Vagina (tissue), 2 donors: ENCODE results near the gene COL23A1. TPM values are rescaled to one million over a fixed set of nuclear protein-coding genes. Genes with fewer than 3 reads are reported as not detected.

Experiments used
- DNase-seq, 2 donors: peaks; one replicate each; pipeline ENCODE4 v3.0.0-alpha.2; 2017; ENCODE audit errors: extremely low spot score in 2 of 2
- H3K27ac ChIP-seq: fragments of 200-600 bp; sonication (generic); one replicate; pipeline ENCODE4 v1.5.1; 2019
- H3K27me3 ChIP-seq: fragments of 200-600 bp; sonication (generic); one replicate; pipeline ENCODE4 v1.5.1; 2019
- H3K36me3 ChIP-seq, 2 donors: fragments of 200-600 bp; sonication (generic); one replicate each; pipeline ENCODE4 v1.5.1; 2017 to 2019
- H3K4me1 ChIP-seq: fragments of 200-600 bp; sonication (generic); one replicate; pipeline ENCODE4 v1.5.1; 2019
- H3K4me3 ChIP-seq, 2 donors: fragments of 200-600 bp; sonication (generic); 1 replicate in 1 of 2; 2 replicates in 1 of 2; pipeline ENCODE4 v1.5.1; 2016 to 2019
- H3K9me3 ChIP-seq: fragments of 200-600 bp; sonication (generic); one replicate; pipeline ENCODE4 v1.5.1; 2019
- POLR2A ChIP-seq, 2 donors: fragments of 450-650 bp; IDR thresholded peaks; one replicate each; pipeline ENCODE4 v1.6.1; 2017; ENCODE audit warnings: antibody characterized with exemption in 2 of 2, mild to moderate bottlenecking in 2 of 2, moderate library complexity in 2 of 2
- POLR2AphosphoS5 ChIP-seq, 2 donors: sonication (generic); formaldehyde crosslinking; IDR thresholded peaks; one replicate each; pipeline ENCODE4 v1.9.0; 2017; ENCODE audit warnings: antibody characterized with exemption in 2 of 2, mild to moderate bottlenecking in 2 of 2, low read depth in 1 of 2; ENCODE audit not compliant: insufficient read depth in 1 of 2
- intact Hi-C: fragments of 100-400 bp; cut with DNase I; formaldehyde crosslinking; loops from one replicate; pipeline ENCODE4 v1.15.1; 2023
- total RNA-seq: library from RNA; depleted of rRNA; stranded (reverse); fragments of >200 nt; gene quantifications from one replicate; pipeline ENCODE4 v1.2.3, GENCODE V29; 2016
- TF ChIP-seq, protein P1 (sequence below), 3 experiments: fragments of 450-650 bp in 2 of 3; fragments of 200-600 bp in 1 of 3; sonication (generic) in 1 of 3; IDR thresholded peaks; one replicate each; pipeline ENCODE4 v1.5.1; 2017 to 2019; ENCODE audit warnings: antibody characterized with exemption in 3 of 3, mild to moderate bottlenecking in 2 of 3, moderate library complexity in 2 of 3

The COL23A1 gene
- total RNA-seq, 1 donor from 2014 or later, result 3.7 TPM

DNA sequence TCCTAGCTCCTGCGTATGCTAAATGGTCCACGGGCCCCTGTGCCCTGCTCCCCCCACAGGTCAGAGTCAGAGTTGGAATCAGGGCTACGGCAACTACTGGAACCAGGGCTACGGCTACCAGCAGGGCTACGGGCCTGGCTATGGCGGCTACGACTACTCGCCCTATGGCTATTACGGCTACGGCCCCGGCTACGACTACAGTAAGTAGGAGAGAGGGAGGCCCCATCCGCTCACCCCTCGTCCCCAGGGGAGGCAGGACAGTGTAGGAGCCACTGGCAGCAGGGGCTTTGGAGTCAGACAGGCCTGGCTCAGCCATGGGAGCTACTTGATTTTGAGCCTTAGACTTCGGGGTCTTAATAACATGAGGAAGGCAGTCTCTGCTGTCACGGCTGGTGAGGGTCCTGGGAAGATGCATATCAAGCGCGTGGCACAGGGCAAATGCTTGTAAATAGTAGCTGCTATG lies 380.1 kb downstream of the COL23A1 start:
- no peak for DNase-seq
- Histone ChIP-seq H3K4me3 (no peak overlapping the region), H3K36me3 (peaks cover 4 to 86% of the 10 kb centered on the region in 2 donors), H3K9me3 (no peaks in the 10 kb centered on the region), H3K27me3 (no peaks in the 10 kb centered on the region), H3K27ac (no peak overlapping the region), H3K4me1 (peaks cover 38% of the 10 kb centered on the region)
- intact Hi-C loops, result no loop called here
- TF ChIP-seq, protein P1, sequence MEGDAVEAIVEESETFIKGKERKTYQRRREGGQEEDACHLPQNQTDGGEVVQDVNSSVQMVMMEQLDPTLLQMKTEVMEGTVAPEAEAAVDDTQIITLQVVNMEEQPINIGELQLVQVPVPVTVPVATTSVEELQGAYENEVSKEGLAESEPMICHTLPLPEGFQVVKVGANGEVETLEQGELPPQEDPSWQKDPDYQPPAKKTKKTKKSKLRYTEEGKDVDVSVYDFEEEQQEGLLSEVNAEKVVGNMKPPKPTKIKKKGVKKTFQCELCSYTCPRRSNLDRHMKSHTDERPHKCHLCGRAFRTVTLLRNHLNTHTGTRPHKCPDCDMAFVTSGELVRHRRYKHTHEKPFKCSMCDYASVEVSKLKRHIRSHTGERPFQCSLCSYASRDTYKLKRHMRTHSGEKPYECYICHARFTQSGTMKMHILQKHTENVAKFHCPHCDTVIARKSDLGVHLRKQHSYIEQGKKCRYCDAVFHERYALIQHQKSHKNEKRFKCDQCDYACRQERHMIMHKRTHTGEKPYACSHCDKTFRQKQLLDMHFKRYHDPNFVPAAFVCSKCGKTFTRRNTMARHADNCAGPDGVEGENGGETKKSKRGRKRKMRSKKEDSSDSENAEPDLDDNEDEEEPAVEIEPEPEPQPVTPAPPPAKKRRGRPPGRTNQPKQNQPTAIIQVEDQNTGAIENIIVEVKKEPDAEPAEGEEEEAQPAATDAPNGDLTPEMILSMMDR (IDR thresholded peaks at IDR 0.05), result no peak
- TF ChIP-seq POLR2AphosphoS5 (IDR thresholded peaks at IDR 0.05; ENCODE audit: insufficient read depth in 1 of 2, low read depth in 1 of 2) (no peak), POLR2A (IDR thresholded peaks at IDR 0.05) (no peak)

DNA sequence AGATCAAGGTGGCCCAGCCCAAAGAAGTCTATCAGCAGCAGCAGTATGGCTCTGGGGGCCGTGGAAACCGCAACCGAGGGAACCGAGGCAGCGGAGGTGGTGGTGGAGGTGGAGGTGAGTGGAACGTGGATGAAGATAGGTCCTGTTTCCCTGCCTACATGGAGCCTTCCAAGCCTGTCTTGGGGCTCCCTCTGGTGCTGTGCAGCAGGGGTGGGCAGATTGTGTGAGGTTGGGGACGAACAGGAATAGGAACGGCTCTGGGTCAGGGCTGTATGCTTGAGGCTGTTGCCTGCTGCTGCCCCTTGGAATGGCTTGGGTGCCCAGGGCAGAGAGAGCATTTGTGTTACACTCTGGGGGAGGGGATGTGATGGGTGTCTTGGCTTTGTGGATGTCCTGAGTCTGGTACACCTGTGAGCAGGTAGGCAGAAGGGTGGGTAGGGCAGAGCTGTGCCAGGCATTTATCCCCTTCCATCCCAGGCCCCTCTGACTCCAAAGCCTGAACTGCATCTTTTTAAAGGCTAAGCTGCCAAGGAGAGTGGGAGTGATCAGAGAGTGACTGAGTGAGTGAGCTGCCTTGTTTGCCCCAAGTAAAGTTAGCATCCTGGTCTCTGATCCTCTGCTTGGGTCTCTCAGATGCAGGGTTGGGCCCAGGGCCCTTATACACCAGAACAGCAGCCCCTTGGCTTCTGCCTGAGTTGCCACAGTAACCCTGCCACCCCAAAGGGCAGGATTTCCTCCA lies 380.7 kb downstream of the COL23A1 start:
- H3K4me1 ChIP-seq, result peaks cover 34% of the 10 kb centered on the region
- peaks cover 4 to 81% of the 10 kb centered on the region in 2 donors for H3K36me3 ChIP-seq
- intact Hi-C loops, result no loop called here

GRCh38 chr5:178208540-178209227 lies 381.5 kb downstream of the COL23A1 start:
- no peak for DNase-seq

More for the DNA sequence above, 380.7 kb downstream of the COL23A1 start:
- TF ChIP-seq, protein P1 (IDR thresholded peaks at IDR 0.05), result no peak
- TF ChIP-seq POLR2A (IDR thresholded peaks at IDR 0.05) (no peak), POLR2AphosphoS5 (IDR thresholded peaks at IDR 0.05; ENCODE audit: insufficient read depth in 1 of 2, low read depth in 1 of 2) (no peak)
- no peak overlapping the region for H3K4me3 ChIP-seq
- no peak for DNase-seq
- no peaks in the 10 kb centered on the region for H3K9me3 ChIP-seq
- no peaks in the 10 kb centered on the region for H3K27me3 ChIP-seq
- H3K27ac ChIP-seq, result no peak overlapping the region

GRCh38 chr5:178207917-178208280 lies 382.3 kb downstream of the COL23A1 start:
- Histone ChIP-seq H3K4me1 (peaks cover 39% of the 10 kb centered on the region), H3K36me3 (peaks cover 4 to 66% of the 10 kb centered on the region in 2 donors), H3K27ac (no peak overlapping the region), H3K27me3 (no peaks in the 10 kb centered on the region), H3K9me3 (no peaks in the 10 kb centered on the region), H3K4me3 (no peak overlapping the region)
- no peak for TF ChIP-seq POLR2AphosphoS5 (IDR thresholded peaks at IDR 0.05; ENCODE audit: insufficient read depth in 1 of 2, low read depth in 1 of 2)
- intact Hi-C loops, result no loop called here
- no peak for DNase-seq

More at GRCh38 chr5:178208540-178209227, 381.5 kb downstream of the COL23A1 start:
- no peak overlapping the region for H3K27ac ChIP-seq
- peaks cover 4 to 73% of the 10 kb centered on the region in 2 donors for H3K36me3 ChIP-seq
- intact Hi-C loops, result no loop called here
- H3K9me3 ChIP-seq, result no peaks in the 10 kb centered on the region
- no peak overlapping the region for H3K4me3 ChIP-seq
- no peaks in the 10 kb centered on the region for H3K27me3 ChIP-seq
- H3K4me1 ChIP-seq, result peaks cover 37% of the 10 kb centered on the region
- no peak for TF ChIP-seq POLR2AphosphoS5 (IDR thresholded peaks at IDR 0.05; ENCODE audit: insufficient read depth in 1 of 2, low read depth in 1 of 2)
- TF ChIP-seq, protein P1 (IDR thresholded peaks at IDR 0.05), result no peak
- no peak for TF ChIP-seq POLR2A (IDR thresholded peaks at IDR 0.05)

DNA sequence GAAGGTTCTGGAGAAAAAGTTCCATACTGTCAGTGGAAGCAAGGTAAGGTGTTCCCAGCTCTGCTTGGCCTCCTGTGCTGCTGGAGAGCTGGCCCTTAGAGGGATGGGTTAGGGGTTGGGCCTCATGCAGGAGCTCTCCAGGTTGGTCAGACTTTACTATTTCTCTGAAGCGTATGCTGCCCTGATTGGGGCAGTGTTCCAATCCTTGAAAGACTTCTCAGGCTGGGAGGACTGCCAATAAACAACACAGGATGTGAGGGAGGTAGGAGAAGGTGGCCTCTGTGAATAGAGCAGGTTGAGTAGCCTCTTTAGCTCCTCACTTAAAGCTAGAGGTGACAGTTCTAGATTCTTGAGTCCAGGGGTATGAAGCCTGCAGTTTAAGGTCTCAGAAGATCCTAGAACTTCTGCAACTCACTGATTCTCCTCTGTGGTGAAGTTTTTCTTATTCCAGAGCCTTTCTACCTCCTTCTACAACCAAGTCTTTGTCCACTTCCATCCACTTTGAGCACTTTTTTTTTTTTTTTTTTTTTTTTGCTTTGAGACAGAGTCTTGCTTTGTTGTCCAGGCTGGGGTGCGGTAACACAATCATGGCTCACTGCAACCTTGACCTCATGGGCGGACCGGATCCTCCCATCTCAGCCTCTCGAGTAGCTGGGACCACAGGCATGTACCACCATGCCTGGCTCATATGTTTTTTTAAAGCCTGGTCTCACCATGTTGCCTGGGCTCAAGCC lies 382.8 kb downstream of the COL23A1 start:
- DNase-seq, result no peak

More for the DNA sequence above, 382.8 kb downstream of the COL23A1 start:
- Histone ChIP-seq H3K4me3 (no peak overlapping the region), H3K9me3 (no peaks in the 10 kb centered on the region), H3K4me1 (peaks cover 39% of the 10 kb centered on the region), H3K27ac (peak overlapping the region; percentile 77), H3K27me3 (no peaks in the 10 kb centered on the region), H3K36me3 (peaks cover 4 to 61% of the 10 kb centered on the region in 2 donors)
- intact Hi-C loops, result no loop called here
- no peak for TF ChIP-seq POLR2A (IDR thresholded peaks at IDR 0.05)
- TF ChIP-seq, protein P1 (IDR thresholded peaks at IDR 0.05), result no peak
- no peak for TF ChIP-seq POLR2AphosphoS5 (IDR thresholded peaks at IDR 0.05; ENCODE audit: insufficient read depth in 1 of 2, low read depth in 1 of 2)
